Measurements from ENCODE around the gene VCX2.
"Not testable (repeated sequence)": the region's sequence is repeated elsewhere in the genome, so short reads cannot be mapped to it uniquely, and the experiment has no call there.

The VCX2 gene

GRCh38 chrX:8171169-8171568 is at the start of gene VCX2:
VCX2 (minus strand) TSS chrX:8171267; CDS start chrX:8170643, 624 bp downstream.
- H3K27me3 Mint-ChIP-seq (ENCODE audit: low read depth); DNase-seq (ENCODE audit: low spot score); H3K36me3 Mint-ChIP-seq (ENCODE audit: low read depth); H3K27ac Mint-ChIP-seq; H3K4me1 Mint-ChIP-seq (ENCODE audit: low read depth); H3K4me3 Mint-ChIP-seq: not testable (repeated sequence)
- peaks cover 10% of the 10 kb centered on the region for H3K9me3 Mint-ChIP-seq

GRCh38 chrX:8204943-8205342 is 33.9 kb upstream of the VCX2 start:
- Mint-ChIP-seq H3K4me3 (no peak overlapping the region), H3K4me1 (ENCODE audit: low read depth) (no peaks in the 10 kb centered on the region), H3K36me3 (ENCODE audit: low read depth) (no peaks in the 10 kb centered on the region), H3K27ac (no peak overlapping the region), H3K9me3 (no peaks in the 10 kb centered on the region), H3K27me3 (ENCODE audit: low read depth) (no peaks in the 10 kb centered on the region)
- no peak for DNase-seq (ENCODE audit: low spot score)

- Mint-ChIP-seq H3K9me3 (no peaks in the 10 kb centered on the region), H3K4me1 (ENCODE audit: low read depth) (no peaks in the 10 kb centered on the region)
Measured at GRCh38 chrX:8204169-8204935, 33.3 kb upstream of the VCX2 start.

GRCh38 chrX:8201896-8202331 is 30.8 kb upstream of the VCX2 start:
- no peak overlapping the region for H3K4me3 Mint-ChIP-seq
- no peaks in the 10 kb centered on the region for H3K27me3 Mint-ChIP-seq (ENCODE audit: low read depth)
- peaks cover 3% of the 10 kb centered on the region for H3K9me3 Mint-ChIP-seq
- no peaks in the 10 kb centered on the region for H3K4me1 Mint-ChIP-seq (ENCODE audit: low read depth)
- DNase-seq (ENCODE audit: low spot score), result no peak
- H3K36me3 Mint-ChIP-seq (ENCODE audit: low read depth), result no peaks in the 10 kb centered on the region
- H3K27ac Mint-ChIP-seq, result no peak overlapping the region

More at GRCh38 chrX:8204169-8204935, 33.3 kb upstream of the VCX2 start:
- Mint-ChIP-seq H3K27me3 (ENCODE audit: low read depth) (no peaks in the 10 kb centered on the region), H3K36me3 (ENCODE audit: low read depth) (no peaks in the 10 kb centered on the region), H3K27ac (no peak overlapping the region), H3K4me3 (no peak overlapping the region)
- no peak for DNase-seq (ENCODE audit: low spot score)

- Mint-ChIP-seq H3K27me3 (ENCODE audit: low read depth) (no peaks in the 10 kb centered on the region), H3K36me3 (ENCODE audit: low read depth) (no peaks in the 10 kb centered on the region), H3K4me3 (no peak overlapping the region)
Measured at GRCh38 chrX:8196776-8197175, 25.7 kb upstream of the VCX2 start.

GRCh38 chrX:8194216-8194615 is 23.1 kb upstream of the VCX2 start:
- Mint-ChIP-seq H3K27me3 (ENCODE audit: low read depth) (no peaks in the 10 kb centered on the region), H3K27ac (no peak overlapping the region), H3K9me3 (peaks cover 3% of the 10 kb centered on the region), H3K36me3 (ENCODE audit: low read depth) (no peaks in the 10 kb centered on the region), H3K4me1 (ENCODE audit: low read depth) (no peaks in the 10 kb centered on the region), H3K4me3 (no peak overlapping the region)
- no peak for DNase-seq (ENCODE audit: low spot score)

More at GRCh38 chrX:8196776-8197175, 25.7 kb upstream of the VCX2 start:
- H3K4me1 Mint-ChIP-seq (ENCODE audit: low read depth), result no peaks in the 10 kb centered on the region
- DNase-seq (ENCODE audit: low spot score), result no peak
- H3K27ac Mint-ChIP-seq, result no peak overlapping the region
- H3K9me3 Mint-ChIP-seq, result peaks cover 3% of the 10 kb centered on the region

GRCh38 chrX:8192276-8192675 is 21.2 kb upstream of the VCX2 start:
- DNase-seq (ENCODE audit: low spot score), result no peak
- Mint-ChIP-seq H3K27ac (no peak overlapping the region), H3K9me3 (no peaks in the 10 kb centered on the region), H3K27me3 (ENCODE audit: low read depth) (no peaks in the 10 kb centered on the region), H3K4me3 (no peak overlapping the region), H3K4me1 (ENCODE audit: low read depth) (no peaks in the 10 kb centered on the region), H3K36me3 (ENCODE audit: low read depth) (no peaks in the 10 kb centered on the region)

GRCh38 chrX:8191022-8191421 is 20.0 kb upstream of the VCX2 start:
- Mint-ChIP-seq H3K27ac (no peak overlapping the region), H3K36me3 (ENCODE audit: low read depth) (no peaks in the 10 kb centered on the region), H3K9me3 (no peaks in the 10 kb centered on the region), H3K4me3 (no peak overlapping the region), H3K27me3 (ENCODE audit: low read depth) (no peaks in the 10 kb centered on the region), H3K4me1 (ENCODE audit: low read depth) (no peaks in the 10 kb centered on the region)
- no peak for DNase-seq (ENCODE audit: low spot score)

- DNase-seq (ENCODE audit: low spot score), result no peak
- Mint-ChIP-seq H3K4me3 (no peak overlapping the region), H3K36me3 (ENCODE audit: low read depth) (no peaks in the 10 kb centered on the region), H3K9me3 (no peaks in the 10 kb centered on the region), H3K27ac (no peak overlapping the region), H3K4me1 (ENCODE audit: low read depth) (no peaks in the 10 kb centered on the region), H3K27me3 (ENCODE audit: low read depth) (no peaks in the 10 kb centered on the region)
Measured at GRCh38 chrX:8190341-8190830, 19.3 kb upstream of the VCX2 start.

GRCh38 chrX:8189096-8189830 is 18.2 kb upstream of the VCX2 start:
- DNase-seq (ENCODE audit: low spot score), result no peak
- no peaks in the 10 kb centered on the region for H3K4me1 Mint-ChIP-seq (ENCODE audit: low read depth)
- H3K4me3 Mint-ChIP-seq, result no peak overlapping the region
- no peaks in the 10 kb centered on the region for H3K27me3 Mint-ChIP-seq (ENCODE audit: low read depth)
- no peaks in the 10 kb centered on the region for H3K36me3 Mint-ChIP-seq (ENCODE audit: low read depth)
- H3K9me3 Mint-ChIP-seq, result no peaks in the 10 kb centered on the region
- H3K27ac Mint-ChIP-seq, result no peak overlapping the region

GRCh38 chrX:8183346-8183745 is 12.3 kb upstream of the VCX2 start:
- DNase-seq (ENCODE audit: low spot score), result no peak

GRCh38 chrX:8179656-8180055 is 8.6 kb upstream of the VCX2 start:
- Mint-ChIP-seq H3K9me3 (peaks cover 8% of the 10 kb centered on the region), H3K4me1 (ENCODE audit: low read depth) (no peaks in the 10 kb centered on the region)
- DNase-seq (ENCODE audit: low spot score), result no peak

More at GRCh38 chrX:8183346-8183745, 12.3 kb upstream of the VCX2 start:
- H3K4me3 Mint-ChIP-seq, result no peak overlapping the region
- H3K9me3 Mint-ChIP-seq, result no peaks in the 10 kb centered on the region
- no peaks in the 10 kb centered on the region for H3K4me1 Mint-ChIP-seq (ENCODE audit: low read depth)
- H3K36me3 Mint-ChIP-seq (ENCODE audit: low read depth), result no peaks in the 10 kb centered on the region
- no peaks in the 10 kb centered on the region for H3K27me3 Mint-ChIP-seq (ENCODE audit: low read depth)
- H3K27ac Mint-ChIP-seq, result no peak overlapping the region

GRCh38 chrX:8154011-8154410 is 17.1 kb downstream of the VCX2 start:
- DNase-seq (ENCODE audit: low spot score); H3K4me3 Mint-ChIP-seq; H3K36me3 Mint-ChIP-seq (ENCODE audit: low read depth); H3K4me1 Mint-ChIP-seq (ENCODE audit: low read depth); H3K27ac Mint-ChIP-seq; H3K9me3 Mint-ChIP-seq; H3K27me3 Mint-ChIP-seq (ENCODE audit: low read depth): not testable (repeated sequence)

More at GRCh38 chrX:8179656-8180055, 8.6 kb upstream of the VCX2 start:
- H3K36me3 Mint-ChIP-seq (ENCODE audit: low read depth), result no peaks in the 10 kb centered on the region
- H3K27me3 Mint-ChIP-seq (ENCODE audit: low read depth), result no peaks in the 10 kb centered on the region
- no peak overlapping the region for H3K4me3 Mint-ChIP-seq
- H3K27ac Mint-ChIP-seq, result no peak overlapping the region

- Mint-ChIP-seq H3K27ac (no peak overlapping the region), H3K27me3 (ENCODE audit: low read depth) (no peaks in the 10 kb centered on the region), H3K4me3 (no peak overlapping the region), H3K4me1 (ENCODE audit: low read depth) (no peaks in the 10 kb centered on the region), H3K9me3 (peaks cover 9% of the 10 kb centered on the region), H3K36me3 (ENCODE audit: low read depth) (no peaks in the 10 kb centered on the region)
- no peak for DNase-seq (ENCODE audit: low spot score)
Measured at GRCh38 chrX:8147226-8147625, 23.8 kb downstream of the VCX2 start.
